ENCODE results near the gene DISC1. TPM values are rescaled to one million over a fixed set of nuclear protein-coding genes. Genes with fewer than 3 reads are reported as not detected.

Gene DISC1
- total and polyA plus RNA-seq, 2 experiments from 2014 or later: 2.1 to 6.5 TPM

- DNase-seq (ENCODE audit: low spot score): no peak
- Mint-ChIP-seq H3K27me3 (ENCODE audit: insufficient read depth, low read depth, poor library complexity) (peaks cover 3% of the 10 kb centered on the region), H3K9me3 (peaks cover 10% of the 10 kb centered on the region; the same call in 2 of the 3 replicates), H3K4me3 (no peak overlapping the region), H3K27ac (no peak overlapping the region), H3K4me1 (peaks cover 13% of the 10 kb centered on the region), H3K36me3 (ENCODE audit: low read depth) (peaks cover 12% of the 10 kb centered on the region)
- Histone ChIP-seq H4K20me1 (replicated peaks; ENCODE audit: insufficient read depth) (no peaks in the 10 kb centered on the region), H3K27ac (ENCODE audit: low read depth) (no peak overlapping the region), H3K4me3 (no peak overlapping the region), H2AFZ (no peak overlapping the region), H3F3A (replicated peaks; ENCODE audit: low read depth) (no peaks in the 10 kb centered on the region), H3K4me1 (ENCODE audit: insufficient read depth) (peaks cover 3% of the 10 kb centered on the region), H3K27me3 (ENCODE audit: insufficient read depth) (no peaks in the 10 kb centered on the region), H3K9me2 (ENCODE audit: insufficient read depth) (peaks cover 25% of the 10 kb centered on the region), H3K4me2 (no peak overlapping the region), H3K36me3 (ENCODE audit: insufficient read depth) (0 out of 2 replicates have a peak, but pooled peaks cover 6% of the 10 kb centered on the region), H3K79me2 (replicated peaks; ENCODE audit: insufficient read depth) (no peaks in the 10 kb centered on the region)
- no peak for ATAC-seq
- no peak for TF ChIP-seq ETS1 (IDR thresholded peaks at IDR 0.05)
- no peak for TF ChIP-seq NANOG (IDR thresholded peaks at IDR 0.05; ENCODE audit: borderline replicate concordance)
- TF ChIP-seq STAT1 (IDR thresholded peaks at IDR 0.05; ENCODE audit: unreplicated experiment): no peak
- TF ChIP-seq ZNF114 (CRISPR knock-in tag; IDR thresholded peaks at IDR 0.05): no peak
- no peak for TF ChIP-seq ZNF331 (CRISPR knock-in tag; IDR thresholded peaks at IDR 0.05; ENCODE audit: low read depth)
- no peak for TF ChIP-seq EZH2 (IDR thresholded peaks at IDR 0.05; ENCODE audit: low read depth, unreplicated experiment)
- no peak for TF ChIP-seq EZH2phosphoT487 (IDR thresholded peaks at IDR 0.05; ENCODE audit: unreplicated experiment)
- TF ChIP-seq JUNB (IDR thresholded peaks at IDR 0.05; ENCODE audit: unreplicated experiment): no peak
- TF ChIP-seq POLR2AphosphoS5 (IDR thresholded peaks at IDR 0.05; ENCODE audit: low read depth): no peak
- TF ChIP-seq, protein P1, sequence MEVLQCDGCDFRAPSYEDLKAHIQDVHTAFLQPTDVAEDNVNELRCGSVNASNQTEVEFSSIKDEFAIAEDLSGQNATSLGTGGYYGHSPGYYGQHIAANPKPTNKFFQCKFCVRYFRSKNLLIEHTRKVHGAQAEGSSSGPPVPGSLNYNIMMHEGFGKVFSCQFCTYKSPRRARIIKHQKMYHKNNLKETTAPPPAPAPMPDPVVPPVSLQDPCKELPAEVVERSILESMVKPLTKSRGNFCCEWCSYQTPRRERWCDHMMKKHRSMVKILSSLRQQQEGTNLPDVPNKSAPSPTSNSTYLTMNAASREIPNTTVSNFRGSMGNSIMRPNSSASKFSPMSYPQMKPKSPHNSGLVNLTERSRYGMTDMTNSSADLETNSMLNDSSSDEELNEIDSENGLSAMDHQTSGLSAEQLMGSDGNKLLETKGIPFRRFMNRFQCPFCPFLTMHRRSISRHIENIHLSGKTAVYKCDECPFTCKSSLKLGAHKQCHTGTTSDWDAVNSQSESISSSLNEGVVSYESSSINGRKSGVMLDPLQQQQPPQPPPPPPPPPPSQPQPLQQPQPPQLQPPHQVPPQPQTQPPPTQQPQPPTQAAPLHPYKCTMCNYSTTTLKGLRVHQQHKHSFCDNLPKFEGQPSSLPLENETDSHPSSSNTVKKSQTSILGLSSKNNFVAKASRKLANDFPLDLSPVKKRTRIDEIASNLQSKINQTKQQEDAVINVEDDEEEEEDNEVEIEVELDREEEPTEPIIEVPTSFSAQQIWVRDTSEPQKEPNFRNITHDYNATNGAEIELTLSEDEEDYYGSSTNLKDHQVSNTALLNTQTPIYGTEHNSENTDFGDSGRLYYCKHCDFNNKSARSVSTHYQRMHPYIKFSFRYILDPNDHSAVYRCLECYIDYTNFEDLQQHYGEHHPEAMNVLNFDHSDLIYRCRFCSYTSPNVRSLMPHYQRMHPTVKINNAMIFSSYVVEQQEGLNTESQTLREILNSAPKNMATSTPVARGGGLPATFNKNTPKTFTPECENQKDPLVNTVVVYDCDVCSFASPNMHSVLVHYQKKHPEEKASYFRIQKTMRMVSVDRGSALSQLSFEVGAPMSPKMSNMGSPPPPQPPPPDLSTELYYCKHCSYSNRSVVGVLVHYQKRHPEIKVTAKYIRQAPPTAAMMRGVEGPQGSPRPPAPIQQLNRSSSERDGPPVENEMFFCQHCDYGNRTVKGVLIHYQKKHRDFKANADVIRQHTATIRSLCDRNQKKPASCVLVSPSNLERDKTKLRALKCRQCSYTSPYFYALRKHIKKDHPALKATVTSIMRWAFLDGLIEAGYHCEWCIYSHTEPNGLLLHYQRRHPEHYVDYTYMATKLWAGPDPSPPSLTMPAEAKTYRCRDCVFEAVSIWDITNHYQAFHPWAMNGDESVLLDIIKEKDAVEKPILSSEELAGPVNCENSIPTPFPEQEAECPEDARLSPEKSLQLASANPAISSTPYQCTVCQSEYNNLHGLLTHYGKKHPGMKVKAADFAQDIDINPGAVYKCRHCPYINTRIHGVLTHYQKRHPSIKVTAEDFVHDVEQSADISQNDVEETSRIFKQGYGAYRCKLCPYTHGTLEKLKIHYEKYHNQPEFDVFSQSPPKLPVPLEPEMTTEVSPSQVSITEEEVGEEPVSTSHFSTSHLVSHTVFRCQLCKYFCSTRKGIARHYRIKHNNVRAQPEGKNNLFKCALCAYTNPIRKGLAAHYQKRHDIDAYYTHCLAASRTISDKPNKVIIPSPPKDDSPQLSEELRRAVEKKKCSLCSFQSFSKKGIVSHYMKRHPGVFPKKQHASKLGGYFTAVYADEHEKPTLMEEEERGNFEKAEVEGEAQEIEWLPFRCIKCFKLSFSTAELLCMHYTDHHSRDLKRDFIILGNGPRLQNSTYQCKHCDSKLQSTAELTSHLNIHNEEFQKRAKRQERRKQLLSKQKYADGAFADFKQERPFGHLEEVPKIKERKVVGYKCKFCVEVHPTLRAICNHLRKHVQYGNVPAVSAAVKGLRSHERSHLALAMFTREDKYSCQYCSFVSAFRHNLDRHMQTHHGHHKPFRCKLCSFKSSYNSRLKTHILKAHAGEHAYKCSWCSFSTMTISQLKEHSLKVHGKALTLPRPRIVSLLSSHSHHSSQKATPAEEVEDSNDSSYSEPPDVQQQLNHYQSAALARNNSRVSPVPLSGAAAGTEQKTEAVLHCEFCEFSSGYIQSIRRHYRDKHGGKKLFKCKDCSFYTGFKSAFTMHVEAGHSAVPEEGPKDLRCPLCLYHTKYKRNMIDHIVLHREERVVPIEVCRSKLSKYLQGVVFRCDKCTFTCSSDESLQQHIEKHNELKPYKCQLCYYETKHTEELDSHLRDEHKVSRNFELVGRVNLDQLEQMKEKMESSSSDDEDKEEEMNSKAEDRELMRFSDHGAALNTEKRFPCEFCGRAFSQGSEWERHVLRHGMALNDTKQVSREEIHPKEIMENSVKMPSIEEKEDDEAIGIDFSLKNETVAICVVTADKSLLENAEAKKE (CRISPR knock-in tag; IDR thresholded peaks at IDR 0.05): no peak
- no peak for TF ChIP-seq CTCF (conservative IDR thresholded peaks at IDR 0.05; ENCODE audit: low read depth in 2 of 2)
- TF ChIP-seq, protein P2, sequence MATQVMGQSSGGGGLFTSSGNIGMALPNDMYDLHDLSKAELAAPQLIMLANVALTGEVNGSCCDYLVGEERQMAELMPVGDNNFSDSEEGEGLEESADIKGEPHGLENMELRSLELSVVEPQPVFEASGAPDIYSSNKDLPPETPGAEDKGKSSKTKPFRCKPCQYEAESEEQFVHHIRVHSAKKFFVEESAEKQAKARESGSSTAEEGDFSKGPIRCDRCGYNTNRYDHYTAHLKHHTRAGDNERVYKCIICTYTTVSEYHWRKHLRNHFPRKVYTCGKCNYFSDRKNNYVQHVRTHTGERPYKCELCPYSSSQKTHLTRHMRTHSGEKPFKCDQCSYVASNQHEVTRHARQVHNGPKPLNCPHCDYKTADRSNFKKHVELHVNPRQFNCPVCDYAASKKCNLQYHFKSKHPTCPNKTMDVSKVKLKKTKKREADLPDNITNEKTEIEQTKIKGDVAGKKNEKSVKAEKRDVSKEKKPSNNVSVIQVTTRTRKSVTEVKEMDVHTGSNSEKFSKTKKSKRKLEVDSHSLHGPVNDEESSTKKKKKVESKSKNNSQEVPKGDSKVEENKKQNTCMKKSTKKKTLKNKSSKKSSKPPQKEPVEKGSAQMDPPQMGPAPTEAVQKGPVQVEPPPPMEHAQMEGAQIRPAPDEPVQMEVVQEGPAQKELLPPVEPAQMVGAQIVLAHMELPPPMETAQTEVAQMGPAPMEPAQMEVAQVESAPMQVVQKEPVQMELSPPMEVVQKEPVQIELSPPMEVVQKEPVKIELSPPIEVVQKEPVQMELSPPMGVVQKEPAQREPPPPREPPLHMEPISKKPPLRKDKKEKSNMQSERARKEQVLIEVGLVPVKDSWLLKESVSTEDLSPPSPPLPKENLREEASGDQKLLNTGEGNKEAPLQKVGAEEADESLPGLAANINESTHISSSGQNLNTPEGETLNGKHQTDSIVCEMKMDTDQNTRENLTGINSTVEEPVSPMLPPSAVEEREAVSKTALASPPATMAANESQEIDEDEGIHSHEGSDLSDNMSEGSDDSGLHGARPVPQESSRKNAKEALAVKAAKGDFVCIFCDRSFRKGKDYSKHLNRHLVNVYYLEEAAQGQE (IDR thresholded peaks at IDR 0.05; ENCODE audit: unreplicated experiment): no peak
- TF ChIP-seq CREB1 (CRISPR knock-in tag; IDR thresholded peaks at IDR 0.05; ENCODE audit: low read depth): no peak
Observed at GRCh38 chr1:231934797-231935196, 308.2 kb downstream of the DISC1 start.
